Stimulated activated CD4-positive, alpha-beta T cell treated with anti-CD3 and anti-CD28 coated beads, Interleukin-2, amount 100 ng/mL, for 24 hours (primary cell): ENCODE measurements around the gene CLN5.

ENCODE experiments used
- DNase-seq, 2 donors: peaks; one replicate each; pipeline ENCODE4 v3.0.0-alpha.2; 2020

The CLN5 gene

DNA sequence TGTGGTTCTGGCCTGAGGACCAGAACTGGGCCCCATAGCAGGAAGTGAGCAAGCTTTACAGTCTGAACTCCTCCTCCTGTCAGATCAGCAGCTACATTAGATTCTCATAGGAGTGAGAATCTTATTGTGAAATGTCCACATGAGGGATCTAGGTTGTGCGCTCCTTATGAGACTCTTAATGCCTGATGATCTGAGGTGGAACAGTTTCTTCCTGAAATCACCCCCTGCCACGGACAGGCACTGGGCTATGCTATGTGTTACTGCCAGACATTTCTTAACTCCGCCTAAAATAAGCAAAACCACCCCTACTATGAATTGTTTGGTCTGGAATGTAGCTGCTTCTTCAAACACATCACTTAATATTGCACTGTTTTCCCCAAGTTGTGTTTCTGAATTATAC lies 30.5 kb downstream of the CLN5 start:
- no peak for DNase-seq

DNA sequence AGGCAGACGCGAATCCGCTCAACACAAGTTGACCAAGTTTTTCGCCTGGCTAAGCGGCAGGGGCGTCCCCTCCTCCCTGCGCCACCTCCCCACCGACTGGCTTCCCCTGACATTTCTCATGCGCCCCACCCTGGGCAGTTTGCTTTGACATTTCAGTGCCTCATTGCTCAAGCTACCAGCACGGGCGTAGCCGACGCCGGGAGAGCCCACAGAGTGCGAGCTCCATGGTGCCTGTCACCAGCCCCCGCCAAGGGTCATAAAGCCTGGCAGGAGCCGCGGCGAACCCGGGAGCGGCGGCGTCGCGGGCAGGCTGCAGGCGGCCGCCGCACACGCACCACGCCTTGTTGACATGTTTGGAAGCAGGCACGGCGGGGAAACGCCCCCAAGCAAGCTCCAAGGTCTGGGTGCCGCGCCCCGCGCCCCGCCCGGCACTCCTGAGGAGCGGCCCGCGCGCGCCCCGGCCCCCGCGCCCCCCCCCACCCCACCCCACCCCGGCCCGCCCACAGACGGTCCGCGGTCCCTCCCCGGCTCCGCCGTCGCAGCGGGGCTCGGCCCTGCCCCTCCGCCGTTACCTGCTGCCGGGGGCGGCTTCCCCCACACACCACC lies 34.5 kb downstream of the CLN5 start:
- DNase-seq, result peak; percentile 72 to 77

DNA sequence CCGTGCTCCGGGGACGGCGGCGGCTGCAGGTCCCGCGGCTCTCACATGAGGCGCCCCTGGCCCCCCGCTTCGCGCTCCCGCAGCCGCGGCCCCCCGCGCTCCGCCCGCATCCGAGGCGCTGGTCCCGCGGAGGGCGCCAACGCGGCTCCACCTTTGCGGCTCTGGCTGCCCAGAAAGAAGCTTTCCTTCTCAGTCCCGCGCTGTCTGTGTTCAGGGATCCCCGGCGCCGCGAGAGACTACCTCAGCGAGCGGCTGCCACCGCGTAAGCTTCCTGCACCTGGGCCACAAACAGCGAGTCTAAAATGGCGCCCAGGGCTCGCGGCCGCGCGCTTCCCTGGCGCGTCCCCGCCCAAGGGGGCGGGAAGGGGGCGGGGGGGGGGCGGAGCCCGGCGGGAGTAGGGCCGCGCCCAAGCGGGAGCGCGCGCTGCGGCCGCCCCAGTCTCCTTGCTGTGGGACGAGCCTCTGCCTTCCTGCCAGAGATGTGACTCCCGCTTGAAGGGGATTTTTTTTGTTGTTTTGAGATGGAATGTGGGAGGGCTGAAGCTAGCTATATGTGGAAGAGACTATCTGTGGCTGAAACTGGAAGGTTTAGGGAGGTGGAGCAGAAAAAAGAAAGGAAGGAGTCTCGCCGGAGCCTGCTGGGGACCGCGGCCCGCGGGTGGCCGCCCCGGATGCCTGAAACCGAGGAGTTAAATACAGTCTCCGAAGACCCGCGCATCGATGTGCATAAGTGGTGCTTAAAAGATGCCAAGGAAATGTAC lies 35.2 kb downstream of the CLN5 start, which contains the start of gene FBXL3:
Gene FBXL3, minus strand, starts transcription at position 299 of the 761 bp plus-strand sequence. CDS start 5,299 bp downstream, outside the sequence.
- peak; percentile 79 for DNase-seq

DNA sequence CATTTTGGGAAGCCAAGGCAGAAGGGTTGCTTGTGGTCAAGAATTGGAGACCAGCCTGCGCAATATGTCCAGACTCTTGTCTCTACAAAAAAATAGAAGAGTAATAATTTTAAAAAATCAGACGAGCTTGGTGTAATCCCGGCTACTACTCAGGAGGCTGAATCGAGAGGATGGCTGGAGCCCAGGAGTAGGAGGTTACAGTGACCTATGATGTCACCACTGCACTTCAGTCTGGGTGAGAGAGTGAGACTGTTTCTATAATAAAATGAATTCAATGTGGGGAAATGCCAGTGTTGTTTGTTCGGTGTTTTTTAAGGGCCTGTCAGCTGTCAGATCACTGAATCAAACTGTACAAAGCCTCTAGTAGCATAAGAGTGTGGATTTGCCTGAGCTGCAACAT lies 36.3 kb downstream of the CLN5 start:
- no peak for DNase-seq

DNA sequence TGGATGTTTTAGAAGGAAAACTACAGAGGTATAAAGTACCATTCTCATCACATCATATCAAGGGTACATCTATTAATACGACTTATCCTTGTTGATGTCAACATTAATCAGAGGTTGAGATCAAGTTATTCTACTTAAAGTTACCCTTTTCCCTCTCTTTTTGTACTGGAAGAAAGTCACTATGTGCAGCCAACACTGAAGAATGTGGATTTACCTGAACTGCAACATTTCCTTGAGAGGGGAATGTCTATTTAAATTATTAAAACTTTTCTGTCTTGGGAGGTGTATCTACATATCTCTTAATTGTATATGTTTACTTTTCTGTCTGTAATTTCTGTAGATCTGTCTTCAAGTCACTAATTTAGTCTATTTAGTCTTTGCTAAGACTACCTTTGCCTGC lies 37.6 kb downstream of the CLN5 start:
- no peak for DNase-seq

DNA sequence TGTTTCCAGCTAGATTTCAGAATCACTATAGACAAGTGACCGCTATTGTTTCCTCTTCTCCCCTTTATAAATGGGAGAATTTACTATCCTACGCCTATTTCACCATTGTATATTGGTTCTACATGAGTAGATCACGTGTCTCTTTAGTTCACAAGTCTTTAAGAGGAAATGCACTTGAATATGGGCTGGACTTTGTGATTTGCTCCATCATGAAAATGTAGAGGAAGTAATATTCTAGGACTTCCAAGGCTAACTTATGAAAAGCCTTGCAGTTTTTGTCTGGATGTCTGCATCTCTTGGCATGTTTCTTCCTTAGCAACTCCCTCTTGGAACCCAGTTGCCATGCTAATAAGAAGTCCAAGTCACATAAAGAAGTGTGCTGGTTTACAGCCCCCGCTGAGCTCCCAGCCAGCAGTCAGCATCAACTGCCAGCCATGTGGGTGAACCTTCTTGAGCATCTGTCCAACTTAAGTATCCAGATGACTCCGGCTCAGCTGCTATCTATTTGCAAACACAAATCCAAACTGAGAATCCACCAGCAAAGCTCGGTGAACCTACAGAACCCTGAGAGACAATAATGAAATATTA lies 39.9 kb downstream of the CLN5 start:
- no peak for DNase-seq

DNA sequence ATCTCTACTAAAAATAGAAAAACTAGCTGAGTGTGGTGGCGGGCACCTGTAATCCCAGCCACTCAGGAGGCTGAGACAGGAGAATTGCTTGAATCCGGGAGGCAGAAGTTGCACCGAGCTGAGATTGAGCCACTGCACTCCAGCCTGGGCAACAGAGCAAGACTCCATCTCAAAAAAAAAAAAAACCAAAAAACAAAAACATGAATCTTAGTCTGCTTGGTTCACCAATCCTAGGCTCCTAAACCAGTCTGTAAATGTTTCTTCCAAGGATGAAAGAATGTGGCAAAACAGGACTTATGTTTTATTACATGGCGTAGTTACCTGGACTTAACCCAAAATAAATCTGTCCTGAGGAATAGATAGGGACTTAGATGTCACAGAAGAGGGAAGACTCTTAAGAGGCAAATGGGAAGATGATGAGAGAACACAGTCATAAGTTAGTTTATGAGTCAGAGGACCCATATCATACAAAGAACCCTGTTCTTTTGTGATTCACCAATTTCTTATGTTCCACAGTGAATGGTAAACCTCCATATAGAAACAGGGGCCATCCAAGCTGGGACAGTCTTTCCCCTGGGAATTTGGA lies 41.9 kb downstream of the CLN5 start:
- no peak for DNase-seq

DNA sequence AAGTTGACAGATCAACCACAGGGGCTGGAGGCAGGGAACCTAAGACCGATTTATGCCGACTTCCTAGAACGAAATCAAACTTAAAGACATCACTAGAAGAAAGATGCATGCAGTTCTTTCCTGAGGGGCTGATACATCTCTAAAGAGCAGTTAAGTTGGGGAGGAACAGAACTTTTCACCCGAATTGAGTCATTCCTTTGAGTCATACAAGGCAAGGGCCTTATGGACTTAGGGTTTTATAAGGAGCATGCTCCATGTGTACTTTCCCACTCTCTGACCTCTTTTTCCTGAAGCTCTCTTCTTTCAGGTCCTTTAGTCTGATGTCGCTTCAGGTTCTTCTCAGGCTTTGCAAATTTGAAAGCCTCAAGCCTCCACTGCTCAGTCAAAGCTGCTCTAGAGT lies 43.0 kb downstream of the CLN5 start:
- DNase-seq, result no peak

DNA sequence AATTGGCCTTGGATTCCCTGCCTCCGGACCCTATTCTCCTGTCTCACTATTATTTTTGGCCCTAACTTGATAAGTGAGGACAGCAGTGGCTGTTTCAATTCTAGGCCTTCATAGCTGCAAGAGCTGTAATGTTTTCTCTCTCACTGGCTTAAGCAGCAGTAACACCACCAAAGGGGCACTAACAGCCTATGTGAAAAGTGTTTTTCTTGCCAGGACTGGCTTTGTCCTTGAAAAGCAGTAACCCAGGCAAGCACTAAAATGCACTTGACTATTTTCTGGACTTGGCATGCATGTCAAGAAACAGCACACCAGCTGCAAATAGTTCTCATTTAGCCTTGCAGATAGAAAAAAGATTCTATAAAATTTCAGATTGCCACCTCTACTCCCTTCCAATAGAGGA lies 44.4 kb downstream of the CLN5 start:
- DNase-seq, result no peak

DNA sequence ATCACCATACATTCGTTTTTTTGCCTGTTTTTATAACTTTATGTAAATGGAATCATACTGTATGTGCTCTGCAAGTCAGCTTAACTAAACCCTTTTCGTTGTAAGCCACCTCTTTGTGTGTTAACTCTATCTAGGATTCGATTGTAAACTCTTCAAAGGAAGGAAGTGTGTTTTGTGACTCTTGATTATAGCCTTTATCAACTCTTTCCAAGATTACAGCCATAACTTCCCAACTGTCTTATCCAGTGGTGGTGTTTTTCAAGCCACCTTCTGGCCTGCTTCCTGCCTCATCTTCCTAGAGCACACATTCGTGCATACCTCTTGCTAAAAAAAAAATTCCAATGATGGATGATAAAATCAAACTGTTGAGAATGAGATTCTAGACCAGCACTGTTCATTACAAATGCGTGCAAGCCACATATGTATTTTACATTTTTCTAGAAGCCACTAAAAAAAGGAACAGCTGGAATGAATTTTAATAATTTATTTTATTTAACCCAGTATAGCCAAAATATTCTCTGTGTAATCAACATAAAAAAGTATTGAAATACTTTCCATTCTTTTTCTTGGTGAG lies 47.1 kb downstream of the CLN5 start:
- no peak for DNase-seq

DNA sequence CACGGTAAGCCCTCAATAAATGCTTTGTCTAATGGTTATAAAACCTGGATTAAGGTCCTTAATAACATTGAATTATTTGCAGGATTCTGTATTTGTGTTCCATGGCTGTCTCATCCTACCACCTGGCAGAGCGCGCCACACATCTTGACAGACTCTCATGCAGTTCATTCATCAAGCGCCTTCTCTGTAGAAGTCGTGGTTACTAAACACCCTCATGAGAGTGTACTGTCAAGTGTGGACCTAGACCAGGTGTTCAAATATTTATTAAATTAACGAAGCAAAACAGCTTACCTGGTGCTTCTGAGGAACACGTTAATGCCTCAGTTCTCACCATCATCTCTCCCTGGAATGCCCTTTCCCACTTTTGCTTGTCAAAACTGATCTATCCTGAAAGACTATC lies 48.2 kb downstream of the CLN5 start:
- DNase-seq, result no peak

DNA sequence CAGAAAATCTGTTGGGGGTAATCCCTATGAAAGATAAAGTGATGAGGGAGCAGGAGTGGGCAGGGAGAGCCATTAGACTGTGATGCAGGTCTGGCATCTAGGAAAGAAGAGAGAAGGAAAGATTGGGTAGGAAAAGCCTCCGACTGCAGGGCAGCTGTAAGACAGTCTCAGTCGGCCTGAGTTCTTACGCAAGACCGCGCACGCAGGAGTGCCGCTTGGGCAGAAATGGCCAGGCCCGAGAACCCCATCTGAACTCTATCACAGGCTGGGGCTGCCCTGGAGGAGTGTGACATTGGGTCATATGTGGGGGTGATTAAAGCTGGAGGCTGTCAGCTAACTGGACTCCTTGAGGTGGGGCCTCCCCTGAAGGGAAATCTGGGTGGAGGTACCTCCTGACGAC lies 49.0 kb downstream of the CLN5 start:
- no peak for DNase-seq

DNA sequence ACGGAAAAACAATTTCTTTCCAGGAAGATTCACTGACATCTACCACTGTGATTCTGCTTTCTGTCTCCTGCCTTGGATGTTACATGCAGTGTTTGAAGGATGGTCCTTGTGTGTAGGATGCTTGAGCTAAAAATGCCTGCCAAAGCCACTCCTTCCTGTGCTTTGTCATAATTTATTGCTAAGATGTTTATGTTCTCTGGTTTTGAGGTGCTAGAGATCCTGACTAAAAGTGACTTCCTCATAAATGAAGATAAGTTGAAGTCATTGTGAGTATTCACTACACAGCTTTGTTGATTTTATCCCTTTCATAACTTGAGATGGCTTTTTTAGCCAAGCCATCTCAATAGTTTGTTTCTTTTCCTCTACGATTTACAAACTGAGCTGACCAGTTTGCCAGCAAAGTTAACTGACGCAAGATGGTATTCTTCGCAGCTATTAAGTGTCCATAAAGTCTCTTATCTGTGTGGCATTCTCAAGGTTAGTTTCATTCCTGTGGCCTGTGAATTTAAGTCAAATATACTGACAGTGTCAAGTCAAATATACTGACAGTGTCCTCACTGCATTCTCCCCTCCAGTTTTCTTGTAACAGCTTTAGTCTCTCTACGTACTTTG lies 50.8 kb downstream of the CLN5 start:
- DNase-seq, result no peak

DNA sequence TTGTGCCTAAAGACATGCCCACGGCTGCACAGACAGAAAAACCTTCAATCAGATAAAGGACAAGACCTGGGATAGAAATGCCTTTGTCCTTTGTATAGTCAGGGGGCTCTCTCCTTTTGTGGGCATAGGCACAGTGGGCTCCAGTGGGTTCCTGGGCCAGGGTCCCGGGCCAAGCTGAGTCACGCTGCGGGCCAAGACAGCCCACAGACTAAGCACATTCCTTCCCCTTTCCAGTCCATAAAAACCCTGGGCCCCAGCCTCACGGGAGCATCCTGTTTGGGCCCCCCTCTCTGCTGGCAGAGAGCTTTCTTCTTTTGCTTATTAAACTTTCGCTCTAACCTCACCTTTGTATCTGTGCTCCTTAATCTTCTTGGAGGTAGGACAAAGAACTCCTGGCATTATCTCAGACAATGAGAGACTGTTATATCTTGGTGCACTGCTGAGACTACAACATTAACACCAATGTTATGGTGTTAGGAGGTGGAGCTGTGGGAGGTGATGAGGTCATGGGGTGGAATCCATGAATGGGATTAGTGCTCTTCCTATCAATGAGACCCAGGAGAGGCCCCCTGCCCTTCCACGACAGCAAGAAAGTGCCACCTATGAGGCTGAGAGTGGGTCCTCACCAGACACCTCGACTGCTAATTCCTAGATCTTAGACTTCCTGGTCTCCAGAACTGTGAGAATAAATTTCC lies 55.9 kb downstream of the CLN5 start:
- DNase-seq, result no peak

DNA sequence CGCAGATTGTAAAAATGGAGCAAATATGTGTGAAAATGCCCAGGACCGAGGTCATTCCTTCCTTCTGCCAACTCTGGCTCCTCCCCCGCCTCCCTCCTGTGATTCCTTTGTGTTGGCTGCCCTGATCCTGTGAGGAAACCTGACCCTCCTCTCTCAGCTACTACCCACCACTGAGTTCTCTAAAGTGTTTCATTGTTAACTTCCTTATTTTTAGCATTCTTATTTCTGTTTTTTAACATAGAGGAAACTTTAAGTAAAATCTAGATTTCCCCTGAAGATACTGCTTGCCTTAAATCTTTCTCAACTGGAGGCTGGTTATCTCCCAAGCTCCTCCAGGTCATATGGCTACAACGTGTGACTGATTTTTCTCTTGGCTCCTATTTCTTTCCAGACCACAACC lies 56.8 kb downstream of the CLN5 start:
- no peak for DNase-seq

DNA sequence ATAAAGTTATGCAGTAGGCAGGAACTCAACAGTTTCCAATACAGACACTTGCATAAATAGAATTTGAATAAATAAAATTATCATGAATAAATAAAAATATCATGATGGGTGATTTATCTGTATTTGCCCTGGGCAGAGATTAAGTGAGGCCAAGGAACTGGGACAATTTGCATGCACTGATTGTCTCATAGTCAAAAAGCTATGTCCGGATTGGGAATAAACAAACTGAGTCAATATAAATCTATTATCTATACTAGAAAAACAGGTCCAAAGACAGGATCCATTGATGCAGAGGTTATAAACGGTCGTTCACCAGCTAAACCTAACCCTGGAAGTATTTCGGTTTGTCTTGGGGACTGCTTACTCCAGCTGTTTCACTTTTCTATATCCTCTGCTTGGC lies 61.3 kb downstream of the CLN5 start:
- no peak for DNase-seq
